ENCODE data around the gene MAVS. TPM values are rescaled to one million over a fixed set of nuclear protein-coding genes. Genes with fewer than 3 reads are reported as not detected.

Gene MAVS
- total RNA-seq, 1 experiment from 2014 or later = 31.7 TPM

- Mint-ChIP-seq H3K36me3 (ENCODE audit: insufficient read depth, unreplicated experiment) (peaks cover 80% of the 10 kb centered on the region), H3K27ac (ENCODE audit: low read depth, unreplicated experiment) (no peak overlapping the region), H3K4me3 (ENCODE audit: unreplicated experiment) (no peak overlapping the region), H3K9me3 (ENCODE audit: unreplicated experiment) (no peaks in the 10 kb centered on the region), H3K4me1 (ENCODE audit: insufficient read depth, unreplicated experiment) (no peaks in the 10 kb centered on the region), H3K27me3 (ENCODE audit: insufficient read depth, unreplicated experiment) (no peaks in the 10 kb centered on the region)
- intact Hi-C loops (cut with micrococcal nuclease) = no loop called here
- BruUV-seq (replicated peaks) = no TSS peak
- ChIA-PET CTCF (interaction anchor here (0.6 kb wide), 1 partner anchor 223 kb away, joined by 3 read pairs; no protein-coding TSS in a partner anchor), POLR2A (no interaction called here)
- no peak for TF ChIP-seq CTCF (IDR thresholded peaks at IDR 0.05; ENCODE audit: unreplicated experiment)
- DNase-seq (ENCODE audit: unreplicated experiment) = no peak
These were observed 15.7 kb downstream of the MAVS start for GRCh38 chr20:3862333-3862732.

- intact Hi-C loops (cut with micrococcal nuclease) = no loop called here
- Mint-ChIP-seq H3K27me3 (ENCODE audit: insufficient read depth, unreplicated experiment) (no peaks in the 10 kb centered on the region), H3K4me1 (ENCODE audit: insufficient read depth, unreplicated experiment) (no peaks in the 10 kb centered on the region), H3K4me3 (ENCODE audit: unreplicated experiment) (no peak overlapping the region), H3K36me3 (ENCODE audit: insufficient read depth, unreplicated experiment) (peaks cover 71% of the 10 kb centered on the region), H3K27ac (ENCODE audit: low read depth, unreplicated experiment) (no peak overlapping the region), H3K9me3 (ENCODE audit: unreplicated experiment) (no peaks in the 10 kb centered on the region)
- no TSS peak for BruUV-seq (replicated peaks)
- TF ChIP-seq CTCF (IDR thresholded peaks at IDR 0.05; ENCODE audit: unreplicated experiment) = no peak
- POLR2A ChIA-PET = no interaction called here
- no peak for DNase-seq (ENCODE audit: unreplicated experiment)
- CTCF ChIA-PET = interaction anchor here (0.6 to 5.9 kb wide), 4 partner anchors 8 to 239 kb away, joined by 3 to 43 read pairs (median 4); no protein-coding TSS in a partner anchor
These were observed 16.7 kb downstream of the MAVS start for GRCh38 chr20:3863317-3863716.

- BruUV-seq (replicated peaks) = no TSS peak
- intact Hi-C loops (cut with micrococcal nuclease) = no loop called here
- Mint-ChIP-seq H3K27me3 (ENCODE audit: insufficient read depth, unreplicated experiment) (no peaks in the 10 kb centered on the region), H3K27ac (ENCODE audit: low read depth, unreplicated experiment) (no peak overlapping the region), H3K4me3 (ENCODE audit: unreplicated experiment) (no peak overlapping the region), H3K4me1 (ENCODE audit: insufficient read depth, unreplicated experiment) (no peaks in the 10 kb centered on the region), H3K9me3 (ENCODE audit: unreplicated experiment) (no peaks in the 10 kb centered on the region), H3K36me3 (ENCODE audit: insufficient read depth, unreplicated experiment) (peaks cover 63% of the 10 kb centered on the region)
- no peak for TF ChIP-seq CTCF (IDR thresholded peaks at IDR 0.05; ENCODE audit: unreplicated experiment)
- ChIA-PET CTCF (interaction anchor here (0.6 to 5.9 kb wide), 3 partner anchors 9 to 223 kb away, joined by 3 to 43 read pairs (median 4); no protein-coding TSS in a partner anchor), POLR2A (no interaction called here)
- DNase-seq (ENCODE audit: unreplicated experiment) = no peak
These were observed 17.9 kb downstream of the MAVS start for GRCh38 chr20:3864518-3864917.

GRCh38 chr20:3865152-3865886, 18.7 kb downstream of the MAVS start:
- BruUV-seq (replicated peaks) = no TSS peak
- ChIA-PET CTCF (interaction anchor here (0.6 to 5.9 kb wide), 4 partner anchors 10 to 222 kb away, joined by 3 to 43 read pairs (median 4); no protein-coding TSS in a partner anchor), POLR2A (interaction anchor here (0.6 kb wide), 1 partner anchor 11 kb away, joined by 3 read pairs; no protein-coding TSS in a partner anchor)
- H3K9me3 Mint-ChIP-seq (ENCODE audit: unreplicated experiment) = no peaks in the 10 kb centered on the region
- H3K36me3 Mint-ChIP-seq (ENCODE audit: insufficient read depth, unreplicated experiment) = peaks cover 65% of the 10 kb centered on the region
- no peaks in the 10 kb centered on the region for H3K4me1 Mint-ChIP-seq (ENCODE audit: insufficient read depth, unreplicated experiment)
- H3K27ac Mint-ChIP-seq (ENCODE audit: low read depth, unreplicated experiment) = no peak overlapping the region
- intact Hi-C loops (cut with micrococcal nuclease) = no loop called here
- DNase-seq (ENCODE audit: unreplicated experiment) = no peak
- H3K27me3 Mint-ChIP-seq (ENCODE audit: insufficient read depth, unreplicated experiment) = no peaks in the 10 kb centered on the region
- no peak overlapping the region for H3K4me3 Mint-ChIP-seq (ENCODE audit: unreplicated experiment)
- no peak for TF ChIP-seq CTCF (IDR thresholded peaks at IDR 0.05; ENCODE audit: unreplicated experiment)
